Amygdala (tissue), 56 donors: Measurements from ENCODE around the gene CRYGN.

Source experiments
- DNase-seq, 56 donors: peaks; one replicate each; lab custom pipeline; 2025; lab: John Stamatoyannopoulos, UW

The CRYGN gene

GRCh38 chr7:151428378-151429236 is 11.3 kb downstream of the CRYGN start:
- DNase-seq, result peak in 15 of 56 donors; percentile 7 to 63 (median 31)

GRCh38 chr7:151427705-151428377 is 12.1 kb downstream of the CRYGN start:
- peak in 1 of 56 donors; percentile 31 for DNase-seq

GRCh38 chr7:151426904-151427704 is 12.8 kb downstream of the CRYGN start:
- no peak for DNase-seq

- DNase-seq, result peak in 8 of 56 donors; percentile 11 to 45 (median 26)
Observed at GRCh38 chr7:151426441-151426903, 13.5 kb downstream of the CRYGN start.

- DNase-seq, result no peak
Observed at GRCh38 chr7:151425670-151426440, 14.1 kb downstream of the CRYGN start.

GRCh38 chr7:151424799-151425198 is 15.1 kb downstream of the CRYGN start:
- no peak for DNase-seq

GRCh38 chr7:151423936-151424335 is 16.0 kb downstream of the CRYGN start:
- no peak for DNase-seq

GRCh38 chr7:151423226-151423625 is 16.7 kb downstream of the CRYGN start:
- no peak for DNase-seq

- DNase-seq, result no peak
Observed at GRCh38 chr7:151422212-151422611, 17.7 kb downstream of the CRYGN start.

- DNase-seq, result no peak
Observed at GRCh38 chr7:151420144-151420543, 19.8 kb downstream of the CRYGN start.

GRCh38 chr7:151416941-151417315 is 23.0 kb downstream of the CRYGN start:
- DNase-seq, result no peak

GRCh38 chr7:151416112-151416940 is 23.6 kb downstream of the CRYGN start:
- no peak for DNase-seq

- DNase-seq, result no peak
Observed at GRCh38 chr7:151415375-151416105, 24.4 kb downstream of the CRYGN start.

GRCh38 chr7:151413241-151413640 is 26.7 kb downstream of the CRYGN start:
- DNase-seq, result no peak

GRCh38 chr7:151412318-151412717 is 27.6 kb downstream of the CRYGN start:
- no peak for DNase-seq

- no peak for DNase-seq
Observed at GRCh38 chr7:151411551-151411950, 28.4 kb downstream of the CRYGN start.

GRCh38 chr7:151410405-151411390 is 29.2 kb downstream of the CRYGN start:
- DNase-seq, result peak in 3 of 56 donors; percentile 11 to 24 (median 16)
